Measurements from ENCODE around the gene CPTP. TPM values are rescaled to one million over a fixed set of nuclear protein-coding genes. Genes with fewer than 3 reads are reported as not detected.

The CPTP gene
- total and polyA plus RNA-seq, 10 of the 15 experiments (the other 5 are each of a cell fraction or from before 2014, with no cell fraction given) = 0.06 to 24.3 (median 10.0) TPM

DNA sequence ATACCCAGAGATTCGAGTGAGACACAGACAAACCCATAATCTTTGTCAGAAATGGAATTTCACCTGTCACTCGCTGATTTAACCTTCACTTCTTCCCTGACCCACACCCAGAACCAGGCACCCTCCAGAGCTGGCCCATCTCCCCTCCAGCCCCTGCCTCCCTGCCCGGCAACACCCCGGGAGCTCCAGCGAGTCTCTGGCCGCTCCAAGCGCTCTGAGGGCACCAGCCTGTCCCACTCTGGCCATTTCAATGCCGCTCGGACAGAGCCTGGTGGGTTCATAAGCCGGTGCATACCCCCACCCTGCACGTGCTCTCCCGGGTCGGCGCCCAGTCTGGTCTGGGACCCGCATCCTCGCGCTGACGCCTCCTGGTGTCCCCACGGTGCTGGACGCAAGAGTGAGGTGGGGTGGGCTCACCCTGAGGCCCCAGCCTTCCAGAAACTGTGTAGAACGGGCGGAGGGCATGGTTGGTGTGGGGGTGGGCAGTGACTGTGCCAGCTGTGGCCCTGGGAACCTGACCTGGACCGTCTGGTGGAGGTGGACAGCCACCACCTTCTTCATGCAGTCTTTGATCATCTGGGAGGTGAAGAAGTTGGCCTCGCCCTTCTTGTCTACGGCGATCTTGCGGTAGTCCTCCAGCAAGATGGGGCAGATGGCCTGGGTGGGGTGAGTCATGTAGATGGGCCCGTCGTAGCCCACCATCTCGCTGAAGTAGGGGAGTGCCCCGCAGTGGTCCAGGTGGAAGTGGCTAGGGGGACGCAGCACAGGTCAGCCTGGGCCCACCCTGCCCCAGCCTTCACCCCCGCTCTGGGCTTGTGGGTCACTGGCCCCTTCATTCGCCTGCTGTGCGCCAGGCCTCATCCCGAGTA is 5.6 kb upstream of the CPTP start:
- Histone ChIP-seq H4K20me1 (ENCODE audit: control insufficient read depth, insufficient read depth) (no peaks in the 10 kb centered on the region; the same call in 1 of the 2 replicates), H2AFZ (ENCODE audit: control insufficient read depth, low read depth, low read length) (no peak overlapping the region), H3K79me2 (ENCODE audit: control insufficient read depth, insufficient read depth, low read length) (peaks cover 27% of the 10 kb centered on the region), H3K27ac (ENCODE audit: control insufficient read depth, insufficient read depth) (no peak overlapping the region), H3K4me1 (ENCODE audit: control insufficient read depth, insufficient read depth, low read length) (peaks cover 5% of the 10 kb centered on the region), H3K4me2 (ENCODE audit: control insufficient read depth, insufficient read depth) (no peak overlapping the region), H3K27me3 (replicated peaks in 1 of 2; ENCODE audit: control insufficient read depth in 2 of 2, insufficient read depth in 2 of 2, low read length in 1 of 2) (no peaks in the 10 kb centered on the region), H3K9ac (ENCODE audit: control insufficient read depth, insufficient read depth, low read length) (no peak overlapping the region), H3K36me3 (ENCODE audit: control insufficient read depth in 2 of 2, insufficient read depth in 2 of 2, low read length in 1 of 2) (peaks cover 0 to 19% of the 10 kb centered on the region in 2 experiments; a peak in 3 of 4 replicates), H3K4me3 (no peak overlapping the region), H3K9me3 (replicated peaks; ENCODE audit: control insufficient read depth, insufficient read depth, low read length) (no peaks in the 10 kb centered on the region)
- ChIA-PET CTCF (interaction anchor here (0.6 kb wide), 1 partner anchor 29 kb away, joined by 4 read pairs; no protein-coding TSS in a partner anchor), SMC1A (ENCODE audit: uncharacterized antibody, unreplicated experiment) (no interaction called here), POLR2A (no interaction called here), RAD21 (ENCODE audit: unreplicated experiment) (no interaction called here)
- TF ChIP-seq, protein P1, sequence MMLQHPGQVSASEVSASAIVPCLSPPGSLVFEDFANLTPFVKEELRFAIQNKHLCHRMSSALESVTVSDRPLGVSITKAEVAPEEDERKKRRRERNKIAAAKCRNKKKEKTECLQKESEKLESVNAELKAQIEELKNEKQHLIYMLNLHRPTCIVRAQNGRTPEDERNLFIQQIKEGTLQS (IDR thresholded peaks at IDR 0.05; ENCODE audit: borderline replicate concordance, extremely low read depth, low read depth, low read length) = no peak
- no peak for TF ChIP-seq HDAC2 (IDR thresholded peaks at IDR 0.05)
- TF ChIP-seq ASH2L (IDR thresholded peaks at IDR 0.05; ENCODE audit: borderline replicate concordance, low read depth) = no peak
- no peak for TF ChIP-seq RAD21 (IDR thresholded peaks at IDR 0.05; ENCODE audit: insufficient read depth, low read depth, low read length)
- intact Hi-C loops (cut with micrococcal nuclease; ENCODE audit: unreplicated experiment) (no loop called here), in situ Hi-C loops (cut with MboI) (no loop called here)
- no peak for ATAC-seq
- 92% methylated on average over 36 of the region's 36 CpGs for WGBS (ENCODE audit: insufficient coverage, insufficient replicate concordance, low lambda C conversion rate, missing lambda C conversion rate)
- no peak for DNase-seq (ENCODE audit: low read depth, low spot score)
- FAIRE-seq = no peak
- no TSS peak for BruUV-seq (replicated peaks)

DNA sequence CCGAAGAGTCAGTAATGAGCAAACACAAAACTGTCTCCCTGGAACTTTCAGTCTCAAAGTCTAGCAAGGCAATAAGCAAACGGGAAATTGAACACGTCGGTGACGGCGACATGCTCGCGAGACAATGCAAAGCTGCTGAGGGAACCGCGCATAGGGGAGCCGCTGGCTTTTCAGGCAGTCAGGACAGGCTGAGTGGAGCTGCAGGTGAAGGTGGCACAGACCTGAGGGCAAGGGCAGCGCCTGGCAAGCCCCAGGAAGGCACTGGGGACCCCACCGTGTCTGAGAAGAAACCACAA is 5.0 kb upstream of the CPTP start:
- intact Hi-C loops (cut with micrococcal nuclease; ENCODE audit: unreplicated experiment) = no loop called here
- Histone ChIP-seq H3K4me3 (no peak overlapping the region), H3K36me3 (ENCODE audit: control insufficient read depth in 2 of 2, insufficient read depth in 2 of 2, low read length in 1 of 2) (peaks cover 0 to 15% of the 10 kb centered on the region in 2 experiments; a peak in 3 of 4 replicates), H3K79me2 (ENCODE audit: control insufficient read depth, insufficient read depth, low read length) (peaks cover 31% of the 10 kb centered on the region), H3K9ac (ENCODE audit: control insufficient read depth, insufficient read depth, low read length) (no peak overlapping the region), H3K27ac (ENCODE audit: control insufficient read depth, insufficient read depth) (no peak overlapping the region), H2AFZ (ENCODE audit: control insufficient read depth, low read depth, low read length) (no peak overlapping the region), H3K27me3 (replicated peaks in 1 of 2; ENCODE audit: control insufficient read depth in 2 of 2, insufficient read depth in 2 of 2, low read length in 1 of 2) (no peaks in the 10 kb centered on the region), H3K9me3 (replicated peaks; ENCODE audit: control insufficient read depth, insufficient read depth, low read length) (no peaks in the 10 kb centered on the region), H3K4me1 (ENCODE audit: control insufficient read depth, insufficient read depth, low read length) (peaks cover 5% of the 10 kb centered on the region), H4K20me1 (ENCODE audit: control insufficient read depth, insufficient read depth) (no peaks in the 10 kb centered on the region; the same call in 1 of the 2 replicates), H3K4me2 (ENCODE audit: control insufficient read depth, insufficient read depth) (no peak overlapping the region)
- TF ChIP-seq CBX5 (IDR thresholded peaks at IDR 0.05; ENCODE audit: low read depth) = no peak
- TF ChIP-seq, protein P2, sequence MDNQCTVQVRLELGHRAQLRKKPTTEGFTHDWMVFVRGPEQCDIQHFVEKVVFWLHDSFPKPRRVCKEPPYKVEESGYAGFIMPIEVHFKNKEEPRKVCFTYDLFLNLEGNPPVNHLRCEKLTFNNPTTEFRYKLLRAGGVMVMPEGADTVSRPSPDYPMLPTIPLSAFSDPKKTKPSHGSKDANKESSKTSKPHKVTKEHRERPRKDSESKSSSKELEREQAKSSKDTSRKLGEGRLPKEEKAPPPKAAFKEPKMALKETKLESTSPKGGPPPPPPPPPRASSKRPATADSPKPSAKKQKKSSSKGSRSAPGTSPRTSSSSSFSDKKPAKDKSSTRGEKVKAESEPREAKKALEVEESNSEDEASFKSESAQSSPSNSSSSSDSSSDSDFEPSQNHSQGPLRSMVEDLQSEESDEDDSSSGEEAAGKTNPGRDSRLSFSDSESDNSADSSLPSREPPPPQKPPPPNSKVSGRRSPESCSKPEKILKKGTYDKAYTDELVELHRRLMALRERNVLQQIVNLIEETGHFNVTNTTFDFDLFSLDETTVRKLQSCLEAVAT (IDR thresholded peaks at IDR 0.05) = peak; percentile 66; the same call in 1 of the 2 replicates
- ChIA-PET CTCF (interaction anchor here (0.6 kb wide), 1 partner anchor 29 kb away, joined by 4 read pairs; no protein-coding TSS in a partner anchor), POLR2A (no interaction called here), RAD21 (ENCODE audit: unreplicated experiment) (no interaction called here), SMC1A (ENCODE audit: uncharacterized antibody, unreplicated experiment) (no interaction called here)
- whole genome bisulfite sequencing (ENCODE audit: insufficient coverage, insufficient replicate concordance, low lambda C conversion rate, missing lambda C conversion rate) = 96% methylated on average over 13 of the region's 13 CpGs
- no TSS peak for BruUV-seq (replicated peaks)
- DNase-seq (ENCODE audit: low read depth, low spot score) (no peak), FAIRE-seq (no peak), ATAC-seq (no peak)
- in situ Hi-C loops (cut with MboI) = no loop called here

Data from GM12878 (cell line).